Stimulated activated CD4-positive, alpha-beta T cell treated with anti-CD3 and anti-CD28 coated beads, Interleukin-1b, Interleukin-23, amount 100 ng/mL, for 4 hours (primary cell): ENCODE measurements around the gene LRRC70.
"Not testable (repeated sequence)": the region's sequence is repeated elsewhere in the genome, so short reads cannot be mapped to it uniquely, and the experiment has no call there.

Experiments
- DNase-seq, 2 donors: peaks; one replicate each; pipeline ENCODE4 v3.0.0-alpha.2; 2020; ENCODE audit warnings: low read depth in 2 of 2

LRRC70 gene

GRCh38 chr5:62606878-62607277 is 28.3 kb downstream of the LRRC70 start:
- no peak for DNase-seq

- no peak for DNase-seq
Measured at GRCh38 chr5:62607615-62608014, 29.0 kb downstream of the LRRC70 start.

- DNase-seq = no peak
Measured at GRCh38 chr5:62608529-62609511, 30.2 kb downstream of the LRRC70 start.

GRCh38 chr5:62614355-62614754 is 35.7 kb downstream of the LRRC70 start:
- no peak for DNase-seq

- DNase-seq = no peak
Measured at GRCh38 chr5:62616615-62617277, 38.1 kb downstream of the LRRC70 start.

- no peak for DNase-seq
Measured at GRCh38 chr5:62617943-62618342, 39.3 kb downstream of the LRRC70 start.

GRCh38 chr5:62620761-62621160 is 42.1 kb downstream of the LRRC70 start:
- DNase-seq = no peak

GRCh38 chr5:62621280-62621679 is 42.7 kb downstream of the LRRC70 start:
- DNase-seq = no peak

- DNase-seq = no peak
Measured at GRCh38 chr5:62623271-62623670, 44.7 kb downstream of the LRRC70 start.

GRCh38 chr5:62624436-62624835 is 45.8 kb downstream of the LRRC70 start:
- not testable (repeated sequence) for DNase-seq

GRCh38 chr5:62626534-62626933 is 47.9 kb downstream of the LRRC70 start:
- DNase-seq = no peak

GRCh38 chr5:62627121-62627520 is 48.5 kb downstream of the LRRC70 start:
- no peak for DNase-seq

- no peak for DNase-seq
Measured at GRCh38 chr5:62627901-62628300, 49.3 kb downstream of the LRRC70 start.
